Gastrocnemius medialis (tissue), 4 donors: ENCODE data around the gene LRFN2. TPM values are rescaled to one million over a fixed set of nuclear protein-coding genes. Genes with fewer than 3 reads are reported as not detected.

Experiments
- ATAC-seq, 2 donors: fragments of 150-250 bp; one replicate each; pipeline ENCODE4 v1.9.1; 2016
- DNase-seq, 2 donors: peaks; one replicate each; pipeline ENCODE4 v3.0.0-alpha.2; 2019
- H3K27ac ChIP-seq, 4 donors: fragments of 200-600 bp; sonication (generic); 1 replicate in 1 of 4; 2 replicates in 3 of 4; pipeline ENCODE4 v1.5.1; 2016 to 2018; ENCODE audit warnings: mild to moderate bottlenecking in 2 of 4, moderate library complexity in 1 of 4
- H3K27me3 ChIP-seq, 3 donors: fragments of 200-600 bp; sonication (generic) in 2 of 3; 1 replicate in 1 of 3; 2 replicates in 2 of 3; pipeline versions ENCODE4 v1.5.1 to v1.6.0; 2016 to 2019; ENCODE audit warnings: mild to moderate bottlenecking in 1 of 3, moderate library complexity in 1 of 3
- H3K36me3 ChIP-seq, 2 donors: fragments of 200-600 bp; sonication (generic) in 1 of 2; one replicate each; pipeline ENCODE4 v1.5.1; 2017 to 2018
- H3K4me1 ChIP-seq, 2 donors: fragments of 200-600 bp; sonication (generic) in 1 of 2; one replicate each; pipeline ENCODE4 v1.5.1; 2016 to 2017; ENCODE audit warnings: mild to moderate bottlenecking in 2 of 2
- H3K4me3 ChIP-seq, 4 donors: fragments of 200-600 bp; sonication (generic) in 3 of 4; 1 replicate in 1 of 4; 2 replicates in 3 of 4; pipeline ENCODE4 v1.5.1; 2016 to 2019; ENCODE audit warnings: mild to moderate bottlenecking in 2 of 4
- H3K9me3 ChIP-seq, 3 donors: fragments of 200-600 bp; sonication (generic) in 2 of 3; 1 replicate in 1 of 3; 2 replicates in 2 of 3; pipeline ENCODE4 v1.5.1; 2016 to 2019
- CTCF ChIP-seq, 5 experiments: fragments of 450-650 bp in 3 of 5; fragments of 200-600 bp in 2 of 5; sonication (generic) in 2 of 5; IDR thresholded peaks in 4 of 5; conservative IDR thresholded peaks in 1 of 5; 1 replicate in 4 of 5; 2 replicates in 1 of 5; pipeline ENCODE4 v1.5.1; 2016 to 2019; ENCODE audit warnings: antibody characterized with exemption in 5 of 5, mild to moderate bottlenecking in 3 of 5, moderate library complexity in 3 of 5
- POLR2A ChIP-seq, 2 donors: fragments of 450-650 bp; IDR thresholded peaks; one replicate each; pipeline ENCODE4 v1.6.1; 2017; ENCODE audit warnings: antibody characterized with exemption in 2 of 2, mild to moderate bottlenecking in 2 of 2, moderate library complexity in 2 of 2
- in situ Hi-C, 4 donors: fragments of 200-750 bp; cut with MboI; loops; one replicate each; pipeline versions ENCODE4 v1.15.0 to v1.8.0; 2017; ENCODE audit warnings: low sequenced_read_pairs in 4 of 4
- intact Hi-C: fragments of 100-400 bp; cut with DNase I; formaldehyde crosslinking; loops from one replicate; pipeline ENCODE4 v1.15.1; 2023; ENCODE audit warnings: low total_unique reads
- total RNA-seq, 4 donors: library from RNA; depleted of rRNA; stranded (reverse); fragments of >200 nt; gene quantifications; one replicate each; pipeline versions ENCODE4 v1.1.0 to v1.2.3, GENCODE V29; 2016

Gene LRFN2
- total RNA-seq, 4 donors from 2014 or later, result not detected

- Histone ChIP-seq H3K27me3 (no peaks in the 10 kb centered on the region), H3K4me3 (no peak overlapping the region), H3K4me1 (peaks cover 0 to 2% of the 10 kb centered on the region in 2 donors), H3K27ac (no peak overlapping the region), H3K9me3 (no peaks in the 10 kb centered on the region), H3K36me3 (no peaks in the 10 kb centered on the region)
- DNase-seq, result no peak
- no peak for ATAC-seq
- TF ChIP-seq POLR2A (IDR thresholded peaks at IDR 0.05) (no peak), CTCF (IDR thresholded peaks at IDR 0.05 in 4 of 5, conservative IDR thresholded peaks at IDR 0.05 in 1 of 5) (no peak)
- intact Hi-C loops, result no loop called here
- in situ Hi-C loops, result no loop called here
These were observed 114.1 kb downstream of the LRFN2 start for GRCh38 chr6:40473026-40473425.

- no peak overlapping the region for H3K27ac ChIP-seq
- no peak overlapping the region for H3K4me3 ChIP-seq
- in situ Hi-C loops, result no loop called here
- ATAC-seq (no peak), DNase-seq (no peak)
- peaks cover 0 to 2% of the 10 kb centered on the region in 2 donors for H3K4me1 ChIP-seq
- H3K27me3 ChIP-seq, result no peaks in the 10 kb centered on the region
- intact Hi-C loops, result no loop called here
- no peaks in the 10 kb centered on the region for H3K36me3 ChIP-seq
- H3K9me3 ChIP-seq, result no peaks in the 10 kb centered on the region
- no peak for TF ChIP-seq POLR2A (IDR thresholded peaks at IDR 0.05)
- TF ChIP-seq CTCF (IDR thresholded peaks at IDR 0.05 in 4 of 5, conservative IDR thresholded peaks at IDR 0.05 in 1 of 5), result no peak
These were observed 114.8 kb downstream of the LRFN2 start for GRCh38 chr6:40472353-40472752.

GRCh38 chr6:40471243-40471642 lies 115.9 kb downstream of the LRFN2 start:
- Histone ChIP-seq H3K9me3 (no peaks in the 10 kb centered on the region), H3K36me3 (no peaks in the 10 kb centered on the region), H3K4me1 (no peaks in the 10 kb centered on the region), H3K4me3 (no peak overlapping the region), H3K27ac (no peak overlapping the region), H3K27me3 (no peaks in the 10 kb centered on the region)
- no peak for TF ChIP-seq CTCF (IDR thresholded peaks at IDR 0.05 in 4 of 5, conservative IDR thresholded peaks at IDR 0.05 in 1 of 5)
- no peak for TF ChIP-seq POLR2A (IDR thresholded peaks at IDR 0.05)
- DNase-seq (no peak), ATAC-seq (no peak)
- in situ Hi-C loops (no loop called here), intact Hi-C loops (no loop called here)

GRCh38 chr6:40469323-40469722 lies 117.8 kb downstream of the LRFN2 start:
- Histone ChIP-seq H3K36me3 (no peaks in the 10 kb centered on the region), H3K4me1 (no peaks in the 10 kb centered on the region), H3K4me3 (no peak overlapping the region), H3K9me3 (no peaks in the 10 kb centered on the region), H3K27ac (no peak overlapping the region), H3K27me3 (no peaks in the 10 kb centered on the region)
- TF ChIP-seq CTCF (IDR thresholded peaks at IDR 0.05 in 4 of 5, conservative IDR thresholded peaks at IDR 0.05 in 1 of 5), result no peak
- TF ChIP-seq POLR2A (IDR thresholded peaks at IDR 0.05), result no peak
- no peak for ATAC-seq
- in situ Hi-C loops (no loop called here), intact Hi-C loops (no loop called here)
- no peak for DNase-seq

GRCh38 chr6:40466986-40467539 lies 120.1 kb downstream of the LRFN2 start:
- no peaks in the 10 kb centered on the region for H3K36me3 ChIP-seq
- intact Hi-C loops (no loop called here), in situ Hi-C loops (no loop called here)
- no peak overlapping the region for H3K4me3 ChIP-seq
- no peaks in the 10 kb centered on the region for H3K4me1 ChIP-seq
- no peak for DNase-seq
- TF ChIP-seq CTCF (IDR thresholded peaks at IDR 0.05 in 4 of 5, conservative IDR thresholded peaks at IDR 0.05 in 1 of 5) (no peak), POLR2A (IDR thresholded peaks at IDR 0.05) (no peak)
- H3K27me3 ChIP-seq, result no peaks in the 10 kb centered on the region
- H3K9me3 ChIP-seq, result no peaks in the 10 kb centered on the region
- H3K27ac ChIP-seq, result no peak overlapping the region
- no peak for ATAC-seq
